ENCODE measurements around the gene SMYD1.

SMYD1 gene

GRCh38 chr2:88123975-88124917 lies 56.6 kb downstream of the SMYD1 start:
- no peak for DNase-seq

GRCh38 chr2:88125344-88125923 lies 57.8 kb downstream of the SMYD1 start:
- no peak for DNase-seq

GRCh38 chr2:88125924-88126771 lies 58.5 kb downstream of the SMYD1 start:
- DNase-seq, result no peak

GRCh38 chr2:88126772-88127637 lies 59.4 kb downstream of the SMYD1 start:
- no peak for DNase-seq

- no peak for DNase-seq
Measured at GRCh38 chr2:88127638-88127887, 59.9 kb downstream of the SMYD1 start.

GRCh38 chr2:88127888-88128653 lies 60.4 kb downstream of the SMYD1 start, which contains the start of gene FABP1:
Gene FABP1 (minus strand): TSS chr2:88128062. CDS start chr2:88128017, 45 bp downstream.
- DNase-seq, result no peak

GRCh38 chr2:88128654-88129312 lies 61.2 kb downstream of the SMYD1 start:
- no peak for DNase-seq

- no peak for DNase-seq
Measured at GRCh38 chr2:88129313-88129959, 61.8 kb downstream of the SMYD1 start.

GRCh38 chr2:88131201-88131998 lies 63.8 kb downstream of the SMYD1 start:
- no peak for DNase-seq

- DNase-seq, result no peak
Measured at GRCh38 chr2:88131999-88132368, 64.4 kb downstream of the SMYD1 start.

GRCh38 chr2:88133875-88134274 lies 66.2 kb downstream of the SMYD1 start:
- no peak for DNase-seq

GRCh38 chr2:88136817-88137216 lies 69.2 kb downstream of the SMYD1 start:
- no peak for DNase-seq

- no peak for DNase-seq
Measured at GRCh38 chr2:88137833-88138232, 70.2 kb downstream of the SMYD1 start.

- DNase-seq, result no peak
Measured at GRCh38 chr2:88139203-88139702, 71.6 kb downstream of the SMYD1 start.

GRCh38 chr2:88139804-88140203 lies 72.2 kb downstream of the SMYD1 start:
- DNase-seq, result no peak

- no peak for DNase-seq
Measured at GRCh38 chr2:88141952-88142351, 74.3 kb downstream of the SMYD1 start.

- no peak for DNase-seq
Measured at GRCh38 chr2:88144271-88144670, 76.6 kb downstream of the SMYD1 start.

- no peak for DNase-seq
Measured at GRCh38 chr2:88144914-88145497, 77.4 kb downstream of the SMYD1 start.

- no peak for DNase-seq
Measured at GRCh38 chr2:88146590-88146989, 79.0 kb downstream of the SMYD1 start.

All from NCI-H1417 treated with DMSO at 0.1 percent for 48 hours (cell line).